ENCODE measurements around the gene TFF2. TPM values are rescaled to one million over a fixed set of nuclear protein-coding genes. Genes with fewer than 3 reads are reported as not detected.

TFF2 gene, protein sequence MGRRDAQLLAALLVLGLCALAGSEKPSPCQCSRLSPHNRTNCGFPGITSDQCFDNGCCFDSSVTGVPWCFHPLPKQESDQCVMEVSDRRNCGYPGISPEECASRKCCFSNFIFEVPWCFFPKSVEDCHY
- total RNA-seq: not detected

DNA sequence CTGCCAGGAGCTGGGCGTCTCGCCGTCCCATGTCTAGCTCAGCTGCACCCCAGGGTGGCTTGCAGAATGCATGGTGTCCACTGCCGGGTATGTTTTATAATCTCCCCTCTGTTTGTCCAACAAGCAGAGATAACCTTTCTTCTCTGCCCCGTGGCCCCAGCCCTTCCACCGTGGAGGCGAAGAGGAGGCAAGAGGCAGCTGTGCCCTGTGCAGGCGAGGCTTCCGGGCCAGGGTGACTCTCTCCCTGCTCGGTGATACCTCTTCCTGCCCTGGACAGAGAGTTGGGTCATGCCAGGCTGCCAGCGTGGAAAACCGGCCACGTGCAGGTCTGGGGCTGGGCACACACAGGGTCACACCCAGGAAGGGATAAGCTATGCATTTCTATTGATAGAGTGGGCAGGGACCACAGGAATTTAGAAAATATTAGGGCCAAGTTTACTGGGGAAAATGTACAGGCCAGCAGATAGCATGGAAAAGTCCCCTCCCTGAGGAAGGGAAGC is at the start of gene TFF2:
TFF2 (minus strand) TSS at position 68 of the 500 bp plus-strand sequence; CDS start at position 31, 37 bp downstream.

DNA sequence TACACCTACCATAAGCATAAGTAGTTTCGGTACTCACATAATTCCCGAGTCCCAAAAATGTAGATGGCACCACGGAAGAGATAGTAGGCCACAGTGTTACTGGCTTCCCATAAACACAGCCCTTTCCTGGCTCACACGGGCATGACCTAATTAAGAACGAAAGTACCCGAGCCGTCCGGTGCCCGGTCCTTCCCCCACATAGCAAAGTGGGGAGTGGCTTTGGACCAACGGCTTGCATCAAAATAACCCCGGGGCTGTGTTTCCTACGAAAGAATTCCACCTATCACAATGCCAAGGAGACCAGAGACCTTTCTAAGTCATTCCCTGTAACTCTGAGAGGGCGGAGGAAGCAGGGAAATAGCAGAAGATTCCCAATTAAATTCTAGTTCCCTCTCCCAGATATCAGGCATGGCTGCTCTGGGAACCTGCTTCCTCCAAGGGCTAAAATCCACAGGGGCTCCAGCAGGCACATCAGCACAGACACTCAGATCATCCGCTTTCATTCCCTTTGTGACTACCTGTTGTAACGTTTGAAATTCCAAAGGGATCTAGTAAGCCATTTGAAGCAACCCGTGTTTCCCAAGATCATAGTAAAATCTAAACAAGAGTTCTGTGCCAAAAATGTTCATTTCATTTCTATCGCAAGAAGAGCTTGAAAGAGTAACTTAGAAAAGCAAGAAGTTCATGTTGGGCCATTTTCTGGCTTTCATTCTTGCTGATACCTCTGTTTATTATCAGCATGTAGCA is 45.3 kb upstream of the TFF2 start, which contains the start of gene TMPRSS3:
TMPRSS3 (minus strand) TSS at position 148 of the 747 bp plus-strand sequence. CDS start 635 bp downstream, outside the sequence.

DNA sequence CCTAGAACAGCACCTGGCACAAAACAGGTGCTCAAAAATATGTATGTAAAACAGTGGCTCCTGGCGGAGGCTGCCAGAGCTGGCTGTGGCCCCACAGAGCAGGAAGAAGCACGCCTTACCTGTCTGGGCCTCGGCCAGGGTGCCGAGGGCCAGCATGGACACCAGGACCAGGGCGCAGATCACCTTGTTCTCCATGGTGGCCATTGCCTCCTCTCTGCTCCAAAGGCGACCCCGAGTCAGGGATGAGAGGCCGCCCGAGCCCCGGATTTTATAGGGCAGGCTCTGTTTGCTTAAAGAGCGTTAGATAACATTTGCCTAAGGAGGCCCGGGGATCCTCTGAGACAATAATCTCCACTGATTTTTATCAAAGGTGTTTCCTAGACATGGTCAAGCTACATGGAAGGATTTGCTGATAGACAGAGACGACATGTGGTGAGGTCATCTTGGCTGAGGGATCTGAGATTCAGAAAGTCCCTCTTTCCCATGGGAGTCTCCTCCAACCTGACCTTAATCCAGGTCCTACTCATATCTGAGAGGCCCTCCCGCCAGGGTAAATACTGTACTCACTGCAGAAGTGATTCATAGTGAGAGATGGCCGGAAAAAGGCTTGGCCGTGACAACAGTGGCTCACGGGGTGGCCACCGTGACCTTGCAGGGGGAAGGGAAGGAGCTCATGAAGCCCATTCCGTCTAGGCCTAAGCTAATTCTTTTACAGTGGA is 15.7 kb upstream of the TFF2 start, which contains the start of gene TFF1:
TFF1 (minus strand) TSS at position 244 of the 719 bp plus-strand sequence; CDS start at position 204, 40 bp downstream.

DNA sequence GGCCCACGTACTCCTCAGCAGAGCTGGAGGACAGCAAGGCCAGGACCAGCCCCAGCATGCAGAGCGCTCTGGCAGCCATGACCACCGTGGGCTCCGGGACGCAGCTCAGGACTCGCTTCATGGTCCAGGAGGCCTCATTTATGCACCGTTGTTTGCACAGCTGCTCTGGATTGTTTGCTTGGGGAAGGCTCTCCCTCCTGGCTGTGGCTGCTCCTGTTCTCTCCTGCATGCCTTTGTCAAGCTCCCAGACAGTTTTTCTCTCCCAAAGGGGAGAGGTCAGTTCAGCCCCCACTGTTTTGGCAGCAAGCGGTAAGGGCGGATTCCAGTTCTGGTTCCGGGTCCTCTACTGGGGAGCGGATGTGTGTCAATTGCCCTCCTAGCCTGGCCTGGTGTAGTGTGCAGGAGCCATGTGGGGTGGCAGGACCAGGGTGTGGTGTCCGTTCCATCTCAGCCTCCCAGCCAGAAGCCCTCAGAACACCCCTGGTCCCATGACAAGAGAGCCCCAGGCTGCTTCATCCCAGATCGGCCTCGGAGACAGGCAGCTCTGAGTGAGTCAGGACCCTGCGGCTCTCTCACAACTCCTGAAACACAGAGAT is 35.4 kb downstream of the TFF2 start, which contains the start of gene TFF3:
TFF3 (minus strand) TSS at position 114 of the 596 bp plus-strand sequence; CDS start at position 79, 35 bp downstream.

Other genes with a start within 250 kb of the TFF2 start
- 27.5 TPM for gene ABCG1, start 131.9 kb downstream of the TFF2 start, total RNA-seq
- gene TFF3, start 35.6 kb downstream of the TFF2 start, total RNA-seq: not detected
- not detected for gene TFF1, start 15.5 kb upstream of the TFF2 start, total RNA-seq
- not detected for gene TMPRSS3, start 45.1 kb upstream of the TFF2 start, total RNA-seq
- not detected for gene UBASH3A, start 52.9 kb upstream of the TFF2 start, total RNA-seq
- 0.94 TPM for gene RSPH1, start 145.2 kb upstream of the TFF2 start, total RNA-seq
- gene SLC37A1, start 162.9 kb upstream of the TFF2 start, total RNA-seq: 36.9 TPM

Measured in parietal lobe (tissue), 1 donor.